PC-9 (cell line): ENCODE measurements around the gene ZNF506.
"Not testable (repeated sequence)": the region's sequence is repeated elsewhere in the genome, so short reads cannot be mapped to it uniquely, and the experiment has no call there.

Experiments
- CTCF ChIP-seq: fragments of 200-600 bp; sonication (generic); conservative IDR thresholded peaks from 2 replicates; pipeline ENCODE4 v1.6.1; 2017; ENCODE audit warnings: mixed run types, antibody characterized with exemption, mild to moderate bottlenecking, moderate library complexity
- EZH2 ChIP-seq: fragments of 200-600 bp; sonication (generic); IDR thresholded peaks from 2 replicates; pipeline ENCODE4 v1.8.0; 2017; ENCODE audit warnings: antibody characterized with exemption, low read depth

- not testable (repeated sequence) for TF ChIP-seq CTCF, EZH2
These were observed 30.2 kb upstream of the ZNF506 start for GRCh38 chr19:19851740-19852139.
